CD4-positive, alpha-beta memory T cell (primary cell): ENCODE data around the gene PCSK6. TPM values are rescaled to one million over a fixed set of nuclear protein-coding genes. Genes with fewer than 3 reads are reported as not detected.
A peak's percentile ranks its signal among the peaks of the same experiment; 100 is the strongest.

Experiments
- CTCF ChIA-PET: fragments of 350-600 bp; sonication (Branson Sonifier 250); formaldehyde crosslinking; loops from one replicate; lab custom pipeline; 2021; ENCODE audit warnings: inconsistent platforms; ENCODE audit not compliant: partially characterized antibody; lab: Charles Lee
- POLR2A ChIA-PET: fragments of 350-600 bp; sonication (Branson Sonifier 250); formaldehyde crosslinking; loops from one replicate; lab custom pipeline; 2021; ENCODE audit not compliant: partially characterized antibody; lab: Charles Lee
- DNase-seq, 5 donors: peaks; one replicate each; pipeline versions ENCODE4 v3.0.0 to v3.0.0-alpha.2; 2020 to 2022; ENCODE audit warnings: mixed read lengths in 1 of 5
- H3K27ac ChIP-seq: one replicate; pipeline ENCODE4 v1.7.0; 2013; ENCODE audit warnings: low read depth, low read length
- H3K27me3 ChIP-seq: 2 replicates; pipeline ENCODE4 v1.7.0; 2013; ENCODE audit warnings: mild to moderate bottlenecking, low read length, moderate library complexity; ENCODE audit not compliant: insufficient read depth
- H3K36me3 ChIP-seq: 2 replicates; pipeline ENCODE4 v1.7.0; 2013; ENCODE audit warnings: mild to moderate bottlenecking, low read length, moderate library complexity; ENCODE audit not compliant: insufficient read depth
- H3K4me1 ChIP-seq: 2 replicates; pipeline ENCODE4 v1.7.0; 2013; ENCODE audit warnings: mild to moderate bottlenecking, low read length, moderate library complexity; ENCODE audit not compliant: insufficient read depth
- H3K4me3 ChIP-seq, 2 donors: one replicate each; pipeline ENCODE4 v1.7.0; 2013; ENCODE audit warnings: low read length in 2 of 2, mild to moderate bottlenecking in 1 of 2
- H3K9me3 ChIP-seq, 2 donors: one replicate each; pipeline ENCODE4 v1.7.0; 2013; ENCODE audit warnings: low read length in 2 of 2, control low read depth in 1 of 2; ENCODE audit not compliant: control insufficient read depth in 1 of 2
- H3K27ac Mint-ChIP-seq, 7 donors: one replicate each; pipeline ENCODE4 v1.8.0; 2020 to 2021; ENCODE audit warnings: mixed read lengths in 7 of 7, mild to moderate bottlenecking in 6 of 7, inconsistent platforms in 3 of 7, moderate library complexity in 3 of 7
- H3K27me3 Mint-ChIP-seq, 2 donors: one replicate each; pipeline ENCODE4 v1.8.0; 2020 to 2021; ENCODE audit warnings: mixed read lengths in 2 of 2
- H3K36me3 Mint-ChIP-seq, 2 donors: one replicate each; pipeline ENCODE4 v1.8.0; 2020 to 2021; ENCODE audit warnings: mixed read lengths in 2 of 2, inconsistent platforms in 1 of 2, mild to moderate bottlenecking in 1 of 2
- H3K4me1 Mint-ChIP-seq, 4 donors: one replicate each; pipeline ENCODE4 v1.8.0; 2020 to 2021; ENCODE audit warnings: mixed read lengths in 4 of 4, mild to moderate bottlenecking in 1 of 4
- H3K4me3 Mint-ChIP-seq, 8 donors: one replicate each; pipeline ENCODE4 v1.8.0; 2020 to 2021; ENCODE audit warnings: mixed read lengths in 8 of 8, mild to moderate bottlenecking in 7 of 8, moderate library complexity in 6 of 8, inconsistent platforms in 3 of 8
- H3K9me3 Mint-ChIP-seq, 8 donors: one replicate each; pipeline ENCODE4 v1.8.0; 2020 to 2021; ENCODE audit warnings: mixed read lengths in 8 of 8, mild to moderate bottlenecking in 5 of 8, inconsistent platforms in 3 of 8, moderate library complexity in 1 of 8
- intact Hi-C: fragments of 100-400 bp; cut with micrococcal nuclease; formaldehyde crosslinking; loops from one replicate; pipeline ENCODE4 v1.15.1; 2023
- polyA plus RNA-seq, 2 donors: library from polyadenylated mRNA; unstranded; fragments of 300-500 nt; fragmentation: Illumina TruSeq; gene quantifications; one replicate each; pipeline ENCODE4 v1.2.3, GENCODE V29; 2021
- total RNA-seq, 2 experiments: library from RNA; stranded (reverse); gene quantifications; one replicate each; pipeline ENCODE4 v1.2.3, GENCODE V29; 2021

PCSK6 gene
- total and polyA plus RNA-seq, 4 experiments from 2014 or later, result 0.08 to 0.53 (median 0.32) TPM

DNA sequence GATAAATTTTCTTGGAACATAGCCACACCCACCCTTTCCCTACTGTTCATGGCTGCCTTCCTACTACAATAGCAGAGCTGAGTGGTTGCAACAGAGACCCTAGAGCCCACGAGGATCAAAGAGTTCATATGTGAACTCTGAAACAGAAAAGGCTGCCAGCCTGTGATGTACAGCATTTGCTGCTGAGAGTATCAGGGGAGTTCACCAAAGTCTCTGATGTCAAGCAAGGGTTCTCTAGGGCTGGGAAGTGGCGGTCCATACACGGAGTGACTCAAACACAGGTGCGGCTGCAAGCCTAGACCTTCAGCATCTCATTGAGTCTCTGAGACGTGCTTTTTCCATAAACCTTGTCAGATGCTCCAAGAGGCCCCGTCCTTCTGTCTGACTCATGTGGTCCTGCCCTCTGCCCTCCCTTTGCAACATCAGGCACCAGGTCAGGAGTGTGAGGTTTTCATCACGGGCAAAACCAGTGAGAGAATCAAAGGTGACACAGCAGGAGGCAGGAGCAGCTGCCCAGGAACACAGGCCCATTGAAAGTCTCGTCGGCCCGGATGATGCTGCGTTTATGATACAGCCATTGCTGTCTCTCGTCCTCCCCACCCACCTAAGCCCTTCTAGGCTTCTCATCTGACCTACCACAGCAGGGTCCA lies 42.9 kb downstream of the PCSK6 start:
- CTCF ChIA-PET, result no interaction called here
- no peaks in the 10 kb centered on the region for H3K36me3 Mint-ChIP-seq
- H3K4me1 Mint-ChIP-seq, result peaks cover 0 to 7% (median 0%) of the 10 kb centered on the region in 4 donors
- H3K4me3 Mint-ChIP-seq, result no peak overlapping the region
- H3K36me3 ChIP-seq, result no peaks in the 10 kb centered on the region
- POLR2A ChIA-PET, result no interaction called here
- H3K27ac ChIP-seq, result no peak overlapping the region
- H3K4me3 ChIP-seq, result no peak overlapping the region
- intact Hi-C loops, result no loop called here
- peaks cover 3 to 6% of the 10 kb centered on the region in 2 donors for H3K27me3 Mint-ChIP-seq
- no peaks in the 10 kb centered on the region for H3K27me3 ChIP-seq
- H3K9me3 ChIP-seq, result no peaks in the 10 kb centered on the region
- H3K9me3 Mint-ChIP-seq, result peaks cover 0 to 4% (median 0%) of the 10 kb centered on the region in 8 donors
- no peak overlapping the region for H3K27ac Mint-ChIP-seq
- DNase-seq, result no peak
- no peaks in the 10 kb centered on the region for H3K4me1 ChIP-seq

DNA sequence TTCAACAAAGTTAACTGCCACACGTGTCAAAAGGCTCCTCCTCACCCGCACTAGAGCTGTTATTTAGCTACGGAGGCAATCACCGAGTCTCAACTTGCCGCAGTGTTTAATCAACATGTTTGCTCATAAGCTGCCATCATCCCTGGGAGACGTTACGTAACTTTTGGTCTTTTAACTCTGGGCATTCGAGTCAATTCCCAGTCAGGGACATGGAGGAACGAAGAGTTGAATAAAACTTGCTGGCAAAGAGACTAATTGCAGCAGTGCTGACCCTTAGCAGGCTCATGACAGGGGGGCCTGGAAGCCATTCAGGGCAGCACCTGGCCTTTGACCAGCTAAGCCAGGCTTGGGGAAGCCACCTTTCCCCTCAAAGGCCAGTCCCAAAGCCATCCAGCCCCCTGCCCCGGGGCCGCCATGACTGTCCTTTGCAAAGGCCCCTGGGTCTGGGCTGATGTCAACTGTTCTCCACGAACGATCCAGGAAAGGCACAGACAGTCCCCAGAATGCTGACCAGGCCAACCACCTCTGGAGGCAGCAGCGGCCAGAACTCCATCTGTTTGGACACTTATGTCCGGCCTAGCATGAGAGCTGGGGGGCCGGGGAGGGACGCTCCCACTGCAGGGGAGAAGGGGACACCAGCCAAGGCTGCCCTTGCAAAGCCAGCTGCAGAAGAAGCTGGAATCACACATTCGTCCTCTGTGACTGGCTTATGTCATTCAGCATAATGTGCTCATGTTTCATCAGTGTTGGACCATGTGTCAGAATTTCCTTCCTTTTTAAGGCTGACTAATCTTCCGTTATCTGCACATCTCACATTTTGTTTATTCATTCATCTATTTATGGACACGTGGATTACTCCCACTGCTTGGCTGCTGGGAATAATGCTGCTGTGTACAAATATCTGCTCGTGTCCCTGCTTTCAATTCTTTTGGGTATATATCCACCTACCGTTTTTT lies 43.7 kb downstream of the PCSK6 start:
- Mint-ChIP-seq H3K27ac (no peak overlapping the region), H3K9me3 (peaks cover 0 to 4% (median 0%) of the 10 kb centered on the region in 8 donors), H3K27me3 (peaks cover 3% of the 10 kb centered on the region in 2 donors), H3K36me3 (no peaks in the 10 kb centered on the region), H3K4me1 (peaks cover 0 to 9% (median 0%) of the 10 kb centered on the region in 4 donors), H3K4me3 (no peak overlapping the region)
- H3K27me3 ChIP-seq, result no peaks in the 10 kb centered on the region
- DNase-seq, result no peak
- POLR2A ChIA-PET, result no interaction called here
- no peaks in the 10 kb centered on the region for H3K4me1 ChIP-seq
- intact Hi-C loops, result no loop called here
- H3K9me3 ChIP-seq, result no peaks in the 10 kb centered on the region
- H3K27ac ChIP-seq, result no peak overlapping the region
- H3K4me3 ChIP-seq, result no peak overlapping the region
- H3K36me3 ChIP-seq, result no peaks in the 10 kb centered on the region
- CTCF ChIA-PET, result no interaction called here

DNA sequence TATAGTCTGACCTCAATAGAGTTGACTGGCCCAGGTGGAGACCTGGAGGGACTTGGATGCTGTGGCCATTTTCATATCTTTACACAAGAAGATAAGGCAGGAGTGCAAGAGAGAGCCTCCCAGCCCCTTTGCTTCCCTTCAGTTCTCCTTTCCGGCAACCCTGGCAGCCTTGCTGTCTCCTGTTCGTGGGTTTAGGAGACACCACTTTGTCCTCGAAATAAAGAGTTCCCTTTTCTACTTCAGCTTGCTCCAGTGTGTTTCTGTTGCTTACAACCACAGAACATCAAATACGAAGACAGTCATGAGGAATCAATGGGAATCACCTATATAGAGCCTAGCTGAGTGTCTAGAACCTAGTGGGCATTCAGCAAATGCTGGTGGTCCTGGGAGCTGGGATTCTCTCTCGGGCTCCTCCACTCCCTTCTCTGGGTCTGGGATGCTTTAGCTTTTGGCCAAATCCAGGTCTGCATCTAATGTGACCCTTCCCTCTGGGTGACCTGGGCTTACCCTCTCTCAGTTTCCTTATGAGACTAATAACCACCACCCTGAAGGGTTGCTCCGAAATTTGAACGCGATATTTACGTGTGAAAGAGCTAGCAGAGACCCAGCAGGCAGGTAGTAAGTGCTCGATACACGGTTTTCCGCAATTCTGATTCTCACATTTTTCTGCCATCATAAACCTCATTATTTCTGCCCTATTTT lies 44.5 kb downstream of the PCSK6 start:
- POLR2A ChIA-PET, result no interaction called here
- Histone ChIP-seq H3K27me3 (no peaks in the 10 kb centered on the region), H3K27ac (no peak overlapping the region), H3K9me3 (no peaks in the 10 kb centered on the region), H3K36me3 (no peaks in the 10 kb centered on the region), H3K4me1 (no peaks in the 10 kb centered on the region), H3K4me3 (no peak overlapping the region)
- no peak for DNase-seq
- Mint-ChIP-seq H3K36me3 (no peaks in the 10 kb centered on the region), H3K4me3 (no peak overlapping the region), H3K27me3 (peaks cover 5% of the 10 kb centered on the region in 2 donors), H3K9me3 (peaks cover 0 to 4% (median 0%) of the 10 kb centered on the region in 8 donors), H3K27ac (no peak overlapping the region), H3K4me1 (peaks cover 0 to 9% (median 0%) of the 10 kb centered on the region in 4 donors)
- intact Hi-C loops, result no loop called here
- CTCF ChIA-PET, result no interaction called here

DNA sequence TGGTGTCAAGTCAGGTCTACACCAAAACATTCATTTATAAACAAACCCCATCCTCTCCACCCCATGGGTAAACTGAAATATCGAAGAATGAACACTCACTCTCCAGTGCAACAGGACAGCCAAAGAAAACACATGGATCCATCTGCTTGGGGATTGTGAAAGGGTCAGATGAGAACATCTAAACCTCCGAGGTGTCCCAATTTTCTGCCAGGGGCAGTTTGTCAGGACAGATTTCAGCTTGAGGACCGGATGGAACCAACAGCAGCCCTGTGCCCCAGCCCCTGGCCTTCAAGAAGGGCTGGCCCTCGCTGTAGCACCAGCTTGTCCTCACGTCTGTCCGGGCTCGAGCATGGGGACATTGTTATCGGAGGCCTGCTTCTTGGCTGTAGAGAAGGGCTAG lies 45.5 kb downstream of the PCSK6 start:
- POLR2A ChIA-PET, result no interaction called here
- intact Hi-C loops, result no loop called here
- no peak for DNase-seq

GRCh38 chr15:101442272-101442671 lies 47.2 kb downstream of the PCSK6 start:
- Mint-ChIP-seq H3K4me3 (peak overlapping the region in 2 of 8 donors; percentile 5 to 6), H3K4me1 (peaks cover 0 to 9% (median 0%) of the 10 kb centered on the region in 4 donors), H3K27me3 (peaks cover 7 to 12% of the 10 kb centered on the region in 2 donors), H3K9me3 (peaks cover 0 to 8% (median 0%) of the 10 kb centered on the region in 8 donors), H3K27ac (no peak overlapping the region), H3K36me3 (peaks cover 0 to 4% of the 10 kb centered on the region in 2 donors)
- Histone ChIP-seq H3K27me3 (no peaks in the 10 kb centered on the region), H3K27ac (no peak overlapping the region), H3K4me3 (no peak overlapping the region), H3K4me1 (no peaks in the 10 kb centered on the region), H3K36me3 (no peaks in the 10 kb centered on the region), H3K9me3 (no peaks in the 10 kb centered on the region)
- ChIA-PET CTCF (no interaction called here), POLR2A (no interaction called here)
- intact Hi-C loops, result no loop called here
- no peak for DNase-seq

More for the DNA sequence above, 45.5 kb downstream of the PCSK6 start:
- Mint-ChIP-seq H3K27me3 (peaks cover 6 to 7% of the 10 kb centered on the region in 2 donors), H3K36me3 (no peaks in the 10 kb centered on the region), H3K4me3 (no peak overlapping the region), H3K27ac (no peak overlapping the region), H3K4me1 (peaks cover 0 to 9% (median 0%) of the 10 kb centered on the region in 4 donors), H3K9me3 (peaks cover 0 to 4% (median 0%) of the 10 kb centered on the region in 8 donors)
- Histone ChIP-seq H3K4me3 (no peak overlapping the region), H3K36me3 (no peaks in the 10 kb centered on the region), H3K27me3 (no peaks in the 10 kb centered on the region), H3K4me1 (no peaks in the 10 kb centered on the region), H3K27ac (no peak overlapping the region), H3K9me3 (no peaks in the 10 kb centered on the region)
- CTCF ChIA-PET, result no interaction called here

GRCh38 chr15:101441696-101442095 lies 47.8 kb downstream of the PCSK6 start:
- no peaks in the 10 kb centered on the region for H3K4me1 ChIP-seq
- peaks cover 0 to 4% of the 10 kb centered on the region in 2 donors for H3K36me3 Mint-ChIP-seq
- ChIA-PET POLR2A (no interaction called here), CTCF (no interaction called here)
- H3K4me3 ChIP-seq, result no peak overlapping the region
- peaks cover 0 to 9% (median 0%) of the 10 kb centered on the region in 4 donors for H3K4me1 Mint-ChIP-seq
- peak overlapping the region in 4 of 8 donors; percentile 11 to 29 (median 20) for H3K4me3 Mint-ChIP-seq
- peaks cover 0 to 8% (median 0%) of the 10 kb centered on the region in 8 donors for H3K9me3 Mint-ChIP-seq
- peaks cover 7 to 13% of the 10 kb centered on the region in 2 donors for H3K27me3 Mint-ChIP-seq
- no peaks in the 10 kb centered on the region for H3K27me3 ChIP-seq
- H3K9me3 ChIP-seq, result no peaks in the 10 kb centered on the region
- no peak for DNase-seq
- intact Hi-C loops, result no loop called here
- H3K27ac ChIP-seq, result no peak overlapping the region
- H3K36me3 ChIP-seq, result no peaks in the 10 kb centered on the region
- no peak overlapping the region for H3K27ac Mint-ChIP-seq
